Cerebellar cortex (tissue), 1 donor: Measurements from ENCODE around the gene CDCA8.
A peak's percentile ranks its signal among the peaks of the same experiment; 100 is the strongest.

ENCODE experiments used
- DNase-seq: peaks from one replicate; pipeline ENCODE4 v3.0.0-alpha.2; 2015; ENCODE audit warnings: low spot score

The CDCA8 gene

GRCh38 chr1:37692078-37692833, at the start of gene CDCA8:
Gene CDCA8 (plus strand): TSS chr1:37692516. CDS start chr1:37692691, 175 bp downstream.
- DNase-seq = peak; percentile 99

GRCh38 chr1:37647281-37647680, 45.0 kb upstream of the CDCA8 start:
- no peak for DNase-seq

GRCh38 chr1:37650173-37650572, 42.1 kb upstream of the CDCA8 start:
- no peak for DNase-seq

GRCh38 chr1:37650721-37651120, 41.6 kb upstream of the CDCA8 start:
- DNase-seq = no peak

GRCh38 chr1:37651803-37652202, 40.5 kb upstream of the CDCA8 start:
- no peak for DNase-seq

- no peak for DNase-seq
Measured at GRCh38 chr1:37652976-37653375, 39.3 kb upstream of the CDCA8 start.

GRCh38 chr1:37653906-37654305, 38.4 kb upstream of the CDCA8 start:
- DNase-seq = no peak

GRCh38 chr1:37655274-37655673, 37.0 kb upstream of the CDCA8 start:
- no peak for DNase-seq

GRCh38 chr1:37656026-37656425, 36.3 kb upstream of the CDCA8 start:
- DNase-seq = no peak

- no peak for DNase-seq
Measured at GRCh38 chr1:37656881-37657280, 35.4 kb upstream of the CDCA8 start.

- no peak for DNase-seq
Measured at GRCh38 chr1:37657620-37658412, 34.5 kb upstream of the CDCA8 start.

- DNase-seq = no peak
Measured at GRCh38 chr1:37658486-37658885, 33.8 kb upstream of the CDCA8 start.

GRCh38 chr1:37660664-37661063, 31.7 kb upstream of the CDCA8 start:
- DNase-seq = no peak

- DNase-seq = no peak
Measured at GRCh38 chr1:37661401-37661800, 30.9 kb upstream of the CDCA8 start.

GRCh38 chr1:37662031-37662755, 30.1 kb upstream of the CDCA8 start:
- DNase-seq = no peak

GRCh38 chr1:37663426-37664000, 28.8 kb upstream of the CDCA8 start:
- no peak for DNase-seq

- DNase-seq = peak; percentile 52
Measured at GRCh38 chr1:37666241-37666867, 26.0 kb upstream of the CDCA8 start.

- DNase-seq = no peak
Measured at GRCh38 chr1:37667023-37667671, 25.2 kb upstream of the CDCA8 start.

GRCh38 chr1:37670133-37670532, 22.2 kb upstream of the CDCA8 start:
- DNase-seq = no peak

GRCh38 chr1:37671261-37671660, 21.1 kb upstream of the CDCA8 start:
- no peak for DNase-seq

- no peak for DNase-seq
Measured at GRCh38 chr1:37672136-37672870, 20.0 kb upstream of the CDCA8 start.
